ENCODE data around the gene PRR7.

The PRR7 gene

DNA sequence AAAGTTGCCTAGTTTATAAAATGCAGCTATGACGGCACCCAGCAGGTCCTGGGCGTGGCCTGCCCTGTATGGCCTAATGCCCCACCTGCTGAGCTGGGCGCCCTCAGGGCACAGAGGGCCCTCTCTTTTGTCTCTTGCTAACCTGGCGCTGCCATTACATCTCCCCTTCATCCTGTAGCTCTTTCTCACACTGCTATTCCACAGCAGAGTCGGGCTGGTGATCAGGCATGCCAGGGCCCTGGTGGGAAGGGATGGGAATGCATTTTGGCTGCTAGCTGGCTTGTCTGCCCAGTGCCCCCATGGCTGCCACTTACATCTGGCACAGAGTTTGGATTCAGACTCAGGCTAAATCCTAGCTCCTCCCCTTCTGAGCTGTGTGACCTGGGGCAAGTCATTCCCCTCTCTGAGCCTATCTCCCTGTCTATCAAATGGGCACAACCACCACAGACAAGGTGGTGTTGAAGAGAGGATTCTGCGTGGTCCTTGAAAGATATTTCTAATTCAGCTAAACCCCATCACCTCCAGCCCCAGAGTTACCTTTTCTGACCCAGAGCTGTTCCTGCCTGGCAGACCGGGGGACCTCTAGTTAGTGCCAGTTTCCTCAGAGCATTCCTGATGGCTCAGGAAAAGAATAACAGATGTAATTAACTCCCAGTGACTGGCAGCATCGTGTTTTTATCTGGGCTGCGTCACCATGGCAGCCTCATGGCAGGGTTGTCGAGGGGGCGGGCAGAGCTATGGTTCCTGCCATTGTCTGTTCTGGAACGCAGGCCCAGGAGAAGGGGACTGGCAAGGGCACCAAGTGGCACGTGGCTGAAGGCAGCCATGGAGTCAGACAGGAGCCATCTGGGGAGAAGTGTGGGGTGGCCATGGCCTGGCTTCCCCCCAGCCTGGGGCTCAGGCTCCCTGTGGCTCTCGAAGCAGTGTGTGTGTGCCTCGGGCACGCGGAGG, 6.3 kb downstream of the PRR7 start:
- no peak for DNase-seq

DNA sequence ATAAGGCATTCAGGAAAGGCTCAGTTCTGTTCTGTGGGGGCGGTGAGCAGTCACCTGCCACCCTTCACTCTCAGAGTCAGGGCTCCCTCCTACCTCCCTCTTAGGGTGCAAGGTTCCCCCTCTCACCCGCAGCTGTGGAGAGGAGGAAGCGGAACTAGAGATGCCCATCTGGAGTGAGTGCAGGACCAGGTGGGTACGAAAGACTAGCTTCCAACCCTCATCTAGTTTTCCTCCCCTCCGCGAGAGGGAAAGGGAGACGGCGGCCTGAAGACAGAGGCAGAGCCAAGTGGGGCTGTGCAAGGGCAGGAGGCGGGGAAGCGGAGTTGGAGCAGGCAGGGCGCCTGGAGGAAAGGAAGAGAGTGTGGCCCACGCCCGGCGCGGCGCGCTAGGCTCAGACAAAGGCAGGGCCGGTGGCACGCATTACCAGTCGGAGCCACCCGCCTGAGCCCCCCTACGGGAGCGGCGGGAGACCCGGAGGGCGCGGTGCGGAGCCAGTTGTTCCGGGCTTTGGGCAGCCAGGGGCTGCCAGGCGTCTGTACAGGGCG, 7.3 kb downstream of the PRR7 start:
- no peak for DNase-seq

DNA sequence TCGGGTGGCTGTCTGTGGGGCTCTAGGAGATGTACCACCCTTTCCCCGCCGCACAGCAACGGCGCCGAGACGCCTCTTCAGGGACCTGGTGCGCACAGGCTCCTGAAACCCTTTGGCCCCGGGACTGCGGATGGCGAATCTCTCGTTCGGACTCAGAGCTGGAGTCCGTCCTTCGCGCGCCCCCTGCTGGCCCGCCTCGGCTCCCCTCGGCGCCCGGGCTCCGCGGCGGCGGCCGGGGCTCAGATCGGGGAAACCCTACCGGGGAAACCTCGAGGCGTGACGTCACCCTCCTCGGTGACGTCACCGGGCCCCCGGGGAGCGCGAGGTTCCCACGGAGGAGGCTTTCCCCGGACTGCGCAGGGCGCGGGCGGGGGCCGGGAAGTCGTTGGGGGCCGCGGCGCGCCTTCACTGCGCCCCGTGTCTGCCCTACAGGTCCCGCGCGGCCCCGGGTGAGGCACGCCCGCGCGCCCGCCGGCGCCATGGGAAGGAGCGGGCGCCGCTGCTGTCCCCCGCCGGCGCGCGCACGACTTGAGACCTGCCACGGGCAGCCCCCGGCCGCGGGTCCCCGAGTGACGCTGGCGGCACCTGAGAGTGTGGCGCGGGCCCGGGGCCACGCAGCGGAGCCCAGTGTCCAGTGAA, 7.9 kb downstream of the PRR7 start:
- DNase-seq, result peak; percentile 85

DNA sequence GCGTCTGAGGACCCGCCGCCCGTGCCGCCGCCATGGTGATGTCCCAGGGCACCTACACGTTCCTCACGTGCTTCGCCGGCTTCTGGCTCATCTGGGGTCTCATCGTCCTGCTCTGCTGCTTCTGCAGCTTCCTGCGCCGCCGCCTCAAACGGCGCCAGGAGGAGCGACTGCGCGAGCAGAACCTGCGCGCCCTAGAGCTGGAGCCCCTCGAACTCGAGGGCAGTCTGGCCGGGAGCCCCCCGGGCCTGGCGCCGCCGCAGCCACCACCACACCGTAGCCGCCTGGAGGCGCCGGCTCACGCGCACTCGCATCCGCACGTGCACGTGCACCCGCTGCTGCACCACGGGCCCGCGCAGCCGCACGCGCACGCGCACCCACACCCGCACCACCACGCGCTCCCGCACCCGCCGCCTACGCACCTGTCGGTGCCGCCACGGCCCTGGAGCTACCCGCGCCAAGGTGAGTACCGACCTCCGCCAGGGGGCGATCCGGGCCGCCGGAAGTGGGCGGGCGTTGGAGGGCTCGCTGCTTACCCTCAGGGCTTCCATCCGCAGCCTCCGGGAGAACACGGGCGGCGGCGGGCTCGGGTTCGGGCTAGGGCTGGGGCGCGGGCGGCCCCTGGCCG, 8.5 kb downstream of the PRR7 start:
- DNase-seq, result peak; percentile 67

DNA sequence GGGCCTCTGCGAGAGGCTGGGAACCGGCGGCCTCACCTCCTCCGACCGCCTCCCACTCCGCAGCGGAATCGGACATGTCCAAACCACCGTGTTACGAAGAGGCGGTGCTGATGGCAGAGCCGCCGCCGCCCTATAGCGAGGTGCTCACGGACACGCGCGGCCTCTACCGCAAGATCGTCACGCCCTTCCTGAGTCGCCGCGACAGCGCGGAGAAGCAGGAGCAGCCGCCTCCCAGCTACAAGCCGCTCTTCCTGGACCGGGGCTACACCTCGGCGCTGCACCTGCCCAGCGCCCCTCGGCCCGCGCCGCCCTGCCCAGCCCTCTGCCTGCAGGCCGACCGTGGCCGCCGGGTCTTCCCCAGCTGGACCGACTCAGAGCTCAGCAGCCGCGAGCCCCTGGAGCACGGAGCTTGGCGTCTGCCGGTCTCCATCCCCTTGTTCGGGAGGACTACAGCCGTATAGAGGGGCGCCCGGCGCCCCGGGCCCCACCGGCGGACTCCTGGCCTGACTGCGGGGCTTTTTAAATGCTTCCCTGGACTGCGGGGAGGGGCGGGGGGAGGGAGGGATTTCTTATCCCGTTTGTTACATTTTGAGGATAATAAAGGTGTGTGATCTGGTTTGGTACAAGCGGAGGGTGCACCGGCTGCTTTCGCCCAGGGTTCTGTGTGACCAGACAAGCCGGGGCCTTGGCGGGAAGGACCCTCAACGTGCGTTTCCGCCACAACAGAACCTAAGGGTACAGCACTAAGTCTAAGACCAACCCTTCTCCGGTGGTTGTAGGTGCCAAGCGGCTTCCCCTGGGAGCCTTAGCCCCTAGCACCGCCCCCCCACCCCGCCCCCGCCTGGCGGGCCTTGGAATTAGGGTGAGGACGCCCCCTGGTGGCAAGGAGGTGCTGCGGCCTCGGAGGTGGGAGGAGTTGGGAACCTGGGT, 9.3 kb downstream of the PRR7 start:
- DNase-seq, result peak; percentile 80

DNA sequence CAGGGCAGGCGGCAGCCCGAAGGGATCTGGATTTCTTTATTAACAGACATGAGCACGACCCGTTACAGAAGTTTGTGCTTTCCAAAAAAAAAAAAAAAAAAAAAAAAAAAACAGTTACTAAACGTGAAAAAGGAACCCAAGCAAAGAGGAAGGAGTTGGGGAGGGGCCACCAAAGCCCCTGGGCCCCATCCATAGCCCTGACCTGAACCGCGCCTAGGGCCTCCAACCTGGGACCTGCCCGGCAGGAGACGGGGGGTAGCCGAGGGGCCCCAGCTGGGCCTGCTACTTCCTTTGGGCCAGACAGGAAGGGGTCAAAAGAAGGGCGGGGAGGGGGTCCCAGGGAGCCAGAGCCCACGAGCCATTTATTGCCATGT, 10.0 kb downstream of the PRR7 start:
- DNase-seq, result no peak

DNA sequence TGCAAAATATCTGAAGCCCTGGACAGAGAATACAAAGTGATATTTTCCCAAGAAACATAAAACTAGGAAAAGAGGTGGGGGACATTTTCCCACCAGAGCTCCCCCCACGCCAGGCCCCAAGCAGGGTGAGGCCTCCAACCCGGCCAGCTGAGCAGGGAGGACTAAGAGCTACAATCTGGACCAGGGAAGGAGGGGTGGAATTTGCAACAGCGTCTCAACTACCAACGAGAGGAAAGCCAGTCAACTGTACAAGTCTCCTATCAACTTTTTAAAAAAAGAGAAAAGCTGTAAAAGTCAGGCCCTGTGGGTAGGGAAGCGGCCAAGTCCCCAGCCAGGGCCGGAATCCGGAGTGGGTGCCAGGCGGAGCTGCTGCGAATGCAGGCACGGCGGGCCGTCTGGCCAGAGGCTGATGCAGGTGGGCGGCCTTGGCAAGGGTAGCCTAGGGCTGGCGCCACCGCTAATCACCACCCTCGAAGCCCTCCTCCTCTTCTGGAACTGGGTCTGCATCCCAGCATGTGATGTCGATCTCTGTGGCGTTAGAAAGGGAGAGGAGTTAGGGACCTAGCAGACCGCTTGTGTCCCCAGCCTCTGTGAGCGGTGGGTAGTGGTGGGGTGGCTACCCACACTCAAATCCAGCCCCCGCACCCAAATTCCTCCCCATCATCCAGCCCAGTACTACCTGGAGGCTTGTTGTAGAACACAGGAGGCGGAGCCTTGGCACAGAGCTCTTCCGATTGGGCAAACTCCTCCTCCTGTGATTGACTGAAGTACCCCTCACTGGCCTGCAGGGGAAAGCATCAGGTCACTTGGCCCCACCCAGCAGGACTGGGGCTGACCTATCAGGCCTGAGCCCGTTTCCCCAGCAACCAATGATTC, 10.6 kb downstream of the PRR7 start:
- DNase-seq, result peak; percentile 97

DNA sequence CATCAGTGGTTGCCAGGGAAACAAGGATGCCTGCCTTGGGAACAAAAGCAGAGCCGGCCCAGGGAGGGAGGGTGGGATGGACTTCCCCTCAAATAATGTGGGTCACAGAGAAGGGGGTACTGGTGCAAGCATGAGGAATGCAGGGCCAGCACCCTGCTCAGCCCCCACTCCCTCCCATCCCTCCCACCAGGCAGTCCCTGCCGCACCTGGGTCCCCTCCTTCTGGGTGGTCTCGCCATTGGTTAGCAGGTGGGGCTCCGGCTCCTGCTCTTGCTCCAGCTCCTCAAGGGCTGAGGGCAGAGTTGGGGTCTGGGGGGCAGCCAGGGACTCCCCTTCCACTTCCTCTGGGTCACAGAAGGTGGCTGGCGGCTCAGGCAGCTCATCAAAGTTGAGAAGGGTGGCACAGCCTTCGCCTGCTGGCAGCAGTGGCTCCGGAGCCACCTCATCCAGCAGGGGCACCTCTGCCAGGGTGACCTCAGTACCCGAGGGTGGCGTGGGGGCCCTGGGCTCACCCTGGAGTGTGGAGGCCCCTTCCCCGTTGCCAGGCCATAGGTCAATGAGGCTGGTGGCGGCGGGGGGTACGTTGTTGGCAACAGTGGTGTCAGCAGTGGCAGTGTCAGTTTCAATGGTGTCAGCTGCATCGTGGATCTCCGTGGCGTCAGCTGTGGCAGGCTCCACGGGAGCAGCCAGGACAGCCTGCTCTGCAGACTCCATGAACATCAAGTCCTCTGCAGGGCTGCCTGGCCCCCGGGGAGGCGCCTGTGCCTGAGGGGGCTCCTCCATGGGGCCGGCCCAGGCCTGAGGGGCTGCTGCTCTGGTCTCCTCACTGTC, 11.5 kb downstream of the PRR7 start:
- DNase-seq, result no peak

DNA sequence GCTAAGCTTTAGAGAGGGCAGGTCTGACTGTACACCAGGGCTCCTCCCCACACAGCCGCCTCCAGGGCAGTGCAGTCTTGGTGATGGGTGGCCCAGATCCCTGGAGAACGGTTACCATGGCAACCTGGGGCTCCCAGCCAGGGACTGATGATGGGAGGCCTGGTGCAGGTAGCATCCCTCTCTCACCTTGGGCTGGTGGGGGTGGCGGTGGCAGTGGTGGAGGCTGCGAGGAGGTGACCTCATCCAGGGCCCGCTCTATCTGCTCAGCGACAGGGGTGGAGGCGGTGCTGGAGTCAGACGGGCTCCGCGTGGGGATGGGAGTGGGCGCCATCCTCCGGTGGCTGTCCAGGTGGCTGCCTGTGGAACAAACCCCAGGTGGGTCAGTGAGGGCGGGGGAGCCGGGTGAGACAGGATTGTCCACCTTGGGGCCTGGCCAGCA, 12.3 kb downstream of the PRR7 start:
- DNase-seq, result peak; percentile 46

DNA sequence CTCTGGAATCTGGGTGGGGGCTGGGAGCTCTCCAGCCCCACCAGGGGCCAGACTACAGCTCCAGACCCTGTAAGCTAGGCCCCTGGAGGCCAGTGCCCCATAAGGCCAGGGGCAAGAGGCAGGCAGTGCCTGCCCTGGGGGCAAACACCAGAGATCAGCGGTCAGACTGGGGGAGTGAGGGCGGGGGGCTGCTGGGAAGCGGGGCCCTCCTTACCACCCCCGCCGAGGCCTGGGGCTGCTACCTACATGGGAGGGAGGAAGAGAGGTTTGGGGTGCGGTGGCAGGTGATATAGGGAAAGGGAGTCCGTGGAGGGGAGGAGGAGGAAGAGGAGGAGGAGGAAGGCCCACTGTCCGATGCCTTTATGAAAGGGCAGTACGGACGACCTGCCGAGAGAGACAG, 12.7 kb downstream of the PRR7 start:
- no peak for DNase-seq

DNA sequence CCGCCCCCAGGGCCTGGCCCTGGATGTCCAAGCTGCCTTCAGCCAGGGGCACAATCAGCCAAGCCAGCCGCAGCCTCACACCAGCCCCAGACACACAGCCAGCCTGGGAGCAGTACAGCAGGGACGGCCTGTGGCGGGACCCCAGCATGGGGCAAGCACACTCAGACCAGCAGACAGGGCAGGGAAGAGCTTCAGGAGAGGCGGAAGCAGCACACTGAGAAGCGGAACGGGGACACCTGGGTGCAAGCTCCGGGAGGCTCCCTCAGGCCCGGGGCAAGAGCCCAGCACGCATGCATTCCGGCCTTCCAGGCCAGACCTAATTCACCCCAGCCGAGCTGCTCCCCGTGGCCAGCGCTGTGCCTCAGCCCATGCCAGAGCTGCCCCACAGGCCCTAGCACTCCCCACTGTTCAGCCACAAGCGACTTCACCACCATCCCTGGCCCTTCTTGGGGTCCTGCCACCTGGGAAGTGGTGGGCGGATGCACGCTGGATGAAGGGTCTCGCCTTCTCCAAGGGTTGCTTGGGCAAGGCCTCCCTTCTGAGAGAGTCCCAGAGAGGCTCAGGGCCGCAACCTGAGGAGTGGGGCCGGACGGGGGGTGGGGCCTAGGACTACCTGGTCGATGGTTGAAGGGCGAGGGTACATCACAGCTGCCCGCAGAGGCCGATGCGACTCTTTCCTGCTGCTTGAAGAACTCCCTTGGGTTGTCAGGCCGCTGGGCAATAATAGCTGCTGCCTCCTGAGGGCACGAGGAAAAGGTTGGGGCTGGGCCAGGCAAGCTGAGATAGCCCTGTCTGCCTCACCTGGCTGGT, 13.4 kb downstream of the PRR7 start:
- no peak for DNase-seq

DNA sequence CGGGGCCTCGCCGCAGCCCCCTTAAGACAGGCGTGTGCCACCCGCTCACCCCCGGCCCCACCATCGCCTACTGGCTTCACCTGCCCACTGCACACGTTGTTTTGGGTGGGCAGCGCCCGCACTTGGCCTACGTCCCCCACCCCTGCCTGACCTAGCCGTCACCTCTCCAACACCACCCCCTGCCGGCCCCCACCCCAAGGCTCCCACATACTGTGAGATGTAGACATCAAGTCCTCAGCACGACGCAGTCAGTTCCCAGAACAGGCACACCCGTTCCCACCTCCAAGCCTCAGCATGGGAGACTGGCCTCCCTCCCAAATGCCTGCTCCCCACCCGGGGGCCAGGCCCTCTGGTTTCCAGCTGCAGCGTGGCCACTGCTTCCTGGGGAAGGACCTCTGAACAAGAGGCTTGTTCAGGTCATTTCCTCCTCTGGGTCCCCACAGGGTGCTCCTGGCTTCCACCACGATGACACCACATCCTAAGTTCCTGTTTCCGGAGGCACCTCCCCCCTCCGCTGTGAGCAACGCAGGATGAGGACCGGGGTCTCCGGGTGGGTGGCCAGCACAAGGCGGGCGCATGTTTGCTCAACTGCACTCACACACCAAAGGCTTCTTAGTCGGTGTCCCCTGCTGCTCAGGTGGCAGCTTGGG, 15.5 kb downstream of the PRR7 start:
- DNase-seq, result no peak

DNA sequence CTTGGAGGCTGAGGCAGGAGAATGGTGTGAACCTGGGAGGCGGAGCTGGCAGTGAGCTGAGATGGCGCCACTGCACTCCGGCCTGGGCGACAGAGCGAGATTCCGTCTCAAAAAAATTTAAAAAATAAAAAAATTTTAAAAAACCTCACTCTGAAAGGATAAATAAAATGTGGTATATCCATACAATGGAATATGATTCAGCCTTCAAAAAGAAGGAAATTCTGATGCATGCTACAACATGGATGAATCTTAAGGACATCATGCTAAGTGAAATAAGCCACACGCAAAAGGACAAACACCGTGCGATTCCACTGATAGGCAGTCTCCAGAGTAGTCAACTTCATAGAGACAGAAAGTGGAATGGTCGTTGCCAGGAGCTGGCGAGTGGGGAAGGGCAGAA, 18.4 kb downstream of the PRR7 start:
- DNase-seq, result no peak

DNA sequence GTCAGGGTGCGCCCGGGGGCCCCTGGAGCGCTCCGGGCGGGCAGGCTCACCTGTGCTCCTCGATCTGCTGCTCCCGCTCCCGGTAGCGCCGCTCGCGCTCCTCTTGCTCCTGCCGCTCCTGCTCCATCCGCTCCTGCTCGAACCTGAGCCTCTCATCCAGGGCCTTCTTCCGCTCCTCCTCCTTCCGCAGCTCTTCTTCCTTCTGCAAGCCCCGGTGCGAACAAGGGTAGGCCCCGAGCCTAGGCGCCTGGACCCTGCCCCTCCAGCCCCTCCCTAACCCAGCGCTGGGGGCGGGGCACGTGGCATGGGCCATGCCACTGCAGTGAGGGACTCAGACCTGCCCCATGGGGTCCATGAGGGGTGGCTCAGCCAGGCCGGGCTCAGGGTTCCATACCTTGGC, 20.2 kb downstream of the PRR7 start:
- no peak for DNase-seq

DNA sequence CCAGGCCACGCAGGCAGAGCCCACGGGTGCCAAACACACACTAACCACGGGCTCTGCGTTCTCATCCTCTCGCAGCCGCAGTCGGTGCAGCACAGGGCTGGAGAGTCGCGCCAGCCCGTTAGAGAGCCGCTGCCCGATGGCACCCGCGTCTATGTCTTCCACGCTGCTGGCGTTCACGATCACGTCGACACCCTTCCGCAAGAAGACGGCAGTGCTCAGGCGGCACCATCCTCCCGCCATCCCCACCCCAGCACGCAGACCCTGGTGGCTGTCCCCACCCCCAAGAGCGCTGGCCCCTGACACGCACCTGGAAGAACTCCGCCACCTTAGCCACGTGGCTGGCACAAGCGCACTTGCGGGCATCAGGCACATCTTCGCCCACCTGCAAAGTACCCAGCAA, 20.8 kb downstream of the PRR7 start:
- no peak for DNase-seq

DNA sequence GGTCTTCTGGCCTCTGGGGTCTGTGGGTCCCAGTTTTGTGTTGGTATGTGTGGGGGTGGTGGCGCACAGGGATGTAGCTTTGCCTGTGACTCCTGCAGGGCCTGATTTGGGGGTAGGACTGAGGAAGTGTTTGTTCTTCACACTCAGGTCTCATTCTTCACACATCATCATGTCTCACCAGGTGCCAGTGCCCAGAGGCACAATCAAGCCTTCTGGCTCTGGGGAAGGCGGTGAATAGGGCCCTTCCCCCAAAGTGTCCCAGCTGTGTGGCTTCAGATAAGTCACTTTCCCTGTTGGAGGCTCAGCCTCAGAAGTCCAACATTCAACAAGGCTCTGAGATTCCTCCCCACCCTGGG, 21.7 kb downstream of the PRR7 start:
- DNase-seq, result no peak

DNA sequence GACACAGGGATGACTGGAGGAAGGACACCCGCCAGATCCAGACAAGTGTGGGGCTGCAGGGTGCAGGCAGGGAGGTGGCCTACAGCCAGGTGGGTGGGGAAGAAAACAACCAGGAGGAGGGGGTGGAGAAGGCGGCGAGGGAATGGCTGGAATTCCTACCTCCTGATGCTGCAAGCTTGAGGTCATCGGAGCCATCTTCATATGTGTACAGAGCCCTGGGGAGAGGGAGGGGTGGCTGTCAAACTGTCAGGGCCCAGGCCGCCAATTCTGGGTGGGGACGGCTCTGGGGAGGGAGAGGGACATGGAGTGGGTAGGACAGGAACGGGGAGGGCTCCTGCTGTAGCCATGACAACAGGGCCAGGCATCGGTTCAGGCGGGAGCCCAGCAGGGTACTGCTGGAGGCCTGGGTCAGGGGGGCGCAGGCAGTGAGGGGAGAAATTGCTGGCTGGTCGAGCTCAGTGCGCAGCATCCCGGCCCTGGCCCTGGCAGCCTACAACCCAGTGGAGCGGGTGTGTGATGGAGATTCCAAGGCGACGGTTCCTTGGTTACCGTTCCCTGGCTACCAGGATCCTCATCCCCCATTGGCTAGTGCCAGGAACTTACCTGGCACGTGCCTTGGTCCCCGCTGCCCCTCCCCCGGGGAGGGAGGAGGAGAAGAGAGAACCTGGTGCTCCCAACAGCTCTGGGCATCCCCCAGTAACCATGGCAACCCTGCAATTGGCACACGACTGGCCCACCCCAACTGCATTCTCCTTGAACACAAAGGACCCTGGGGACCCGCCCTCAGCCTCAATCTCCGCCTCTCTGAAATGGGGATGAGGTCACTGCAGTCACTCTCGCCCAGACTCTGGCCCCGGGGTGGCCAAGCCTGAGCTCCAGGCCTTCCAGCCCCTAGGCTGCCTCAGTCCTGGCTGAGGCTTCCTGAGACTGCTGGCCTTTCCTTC, 22.3 kb downstream of the PRR7 start:
- DNase-seq, result peak; percentile 84

Measured in fibroblast of skin of back (primary cell).